Measurements from ENCODE around the gene TMEM259. TPM values are rescaled to one million over a fixed set of nuclear protein-coding genes. Genes with fewer than 3 reads are reported as not detected.

TMEM259 gene
- total and polyA plus RNA-seq, 2 of the 8 experiments (the other 6 are each of a cell fraction or from before 2014, with no cell fraction given), result 140 to 243 TPM

- TF ChIP-seq KDM5A (IDR thresholded peaks at IDR 0.05; ENCODE audit: low read length), result 0 out of 2 replicates have a peak, but pooled peaks have one; percentile 6
- peak; percentile 92 for TF ChIP-seq TAF7 (optimal IDR thresholded peaks at IDR 0.05; ENCODE audit: borderline replicate concordance, low read depth, low read length)
- TF ChIP-seq RAD21 (IDR thresholded peaks at IDR 0.05 in 1 of 2, conservative IDR thresholded peaks at IDR 0.05 in 1 of 2; ENCODE audit: low read depth in 2 of 2, low read length in 2 of 2), result peak in 1 of 2 experiments; percentile 8; a peak in 1 of 4 replicates
- TF ChIP-seq, protein P1, sequence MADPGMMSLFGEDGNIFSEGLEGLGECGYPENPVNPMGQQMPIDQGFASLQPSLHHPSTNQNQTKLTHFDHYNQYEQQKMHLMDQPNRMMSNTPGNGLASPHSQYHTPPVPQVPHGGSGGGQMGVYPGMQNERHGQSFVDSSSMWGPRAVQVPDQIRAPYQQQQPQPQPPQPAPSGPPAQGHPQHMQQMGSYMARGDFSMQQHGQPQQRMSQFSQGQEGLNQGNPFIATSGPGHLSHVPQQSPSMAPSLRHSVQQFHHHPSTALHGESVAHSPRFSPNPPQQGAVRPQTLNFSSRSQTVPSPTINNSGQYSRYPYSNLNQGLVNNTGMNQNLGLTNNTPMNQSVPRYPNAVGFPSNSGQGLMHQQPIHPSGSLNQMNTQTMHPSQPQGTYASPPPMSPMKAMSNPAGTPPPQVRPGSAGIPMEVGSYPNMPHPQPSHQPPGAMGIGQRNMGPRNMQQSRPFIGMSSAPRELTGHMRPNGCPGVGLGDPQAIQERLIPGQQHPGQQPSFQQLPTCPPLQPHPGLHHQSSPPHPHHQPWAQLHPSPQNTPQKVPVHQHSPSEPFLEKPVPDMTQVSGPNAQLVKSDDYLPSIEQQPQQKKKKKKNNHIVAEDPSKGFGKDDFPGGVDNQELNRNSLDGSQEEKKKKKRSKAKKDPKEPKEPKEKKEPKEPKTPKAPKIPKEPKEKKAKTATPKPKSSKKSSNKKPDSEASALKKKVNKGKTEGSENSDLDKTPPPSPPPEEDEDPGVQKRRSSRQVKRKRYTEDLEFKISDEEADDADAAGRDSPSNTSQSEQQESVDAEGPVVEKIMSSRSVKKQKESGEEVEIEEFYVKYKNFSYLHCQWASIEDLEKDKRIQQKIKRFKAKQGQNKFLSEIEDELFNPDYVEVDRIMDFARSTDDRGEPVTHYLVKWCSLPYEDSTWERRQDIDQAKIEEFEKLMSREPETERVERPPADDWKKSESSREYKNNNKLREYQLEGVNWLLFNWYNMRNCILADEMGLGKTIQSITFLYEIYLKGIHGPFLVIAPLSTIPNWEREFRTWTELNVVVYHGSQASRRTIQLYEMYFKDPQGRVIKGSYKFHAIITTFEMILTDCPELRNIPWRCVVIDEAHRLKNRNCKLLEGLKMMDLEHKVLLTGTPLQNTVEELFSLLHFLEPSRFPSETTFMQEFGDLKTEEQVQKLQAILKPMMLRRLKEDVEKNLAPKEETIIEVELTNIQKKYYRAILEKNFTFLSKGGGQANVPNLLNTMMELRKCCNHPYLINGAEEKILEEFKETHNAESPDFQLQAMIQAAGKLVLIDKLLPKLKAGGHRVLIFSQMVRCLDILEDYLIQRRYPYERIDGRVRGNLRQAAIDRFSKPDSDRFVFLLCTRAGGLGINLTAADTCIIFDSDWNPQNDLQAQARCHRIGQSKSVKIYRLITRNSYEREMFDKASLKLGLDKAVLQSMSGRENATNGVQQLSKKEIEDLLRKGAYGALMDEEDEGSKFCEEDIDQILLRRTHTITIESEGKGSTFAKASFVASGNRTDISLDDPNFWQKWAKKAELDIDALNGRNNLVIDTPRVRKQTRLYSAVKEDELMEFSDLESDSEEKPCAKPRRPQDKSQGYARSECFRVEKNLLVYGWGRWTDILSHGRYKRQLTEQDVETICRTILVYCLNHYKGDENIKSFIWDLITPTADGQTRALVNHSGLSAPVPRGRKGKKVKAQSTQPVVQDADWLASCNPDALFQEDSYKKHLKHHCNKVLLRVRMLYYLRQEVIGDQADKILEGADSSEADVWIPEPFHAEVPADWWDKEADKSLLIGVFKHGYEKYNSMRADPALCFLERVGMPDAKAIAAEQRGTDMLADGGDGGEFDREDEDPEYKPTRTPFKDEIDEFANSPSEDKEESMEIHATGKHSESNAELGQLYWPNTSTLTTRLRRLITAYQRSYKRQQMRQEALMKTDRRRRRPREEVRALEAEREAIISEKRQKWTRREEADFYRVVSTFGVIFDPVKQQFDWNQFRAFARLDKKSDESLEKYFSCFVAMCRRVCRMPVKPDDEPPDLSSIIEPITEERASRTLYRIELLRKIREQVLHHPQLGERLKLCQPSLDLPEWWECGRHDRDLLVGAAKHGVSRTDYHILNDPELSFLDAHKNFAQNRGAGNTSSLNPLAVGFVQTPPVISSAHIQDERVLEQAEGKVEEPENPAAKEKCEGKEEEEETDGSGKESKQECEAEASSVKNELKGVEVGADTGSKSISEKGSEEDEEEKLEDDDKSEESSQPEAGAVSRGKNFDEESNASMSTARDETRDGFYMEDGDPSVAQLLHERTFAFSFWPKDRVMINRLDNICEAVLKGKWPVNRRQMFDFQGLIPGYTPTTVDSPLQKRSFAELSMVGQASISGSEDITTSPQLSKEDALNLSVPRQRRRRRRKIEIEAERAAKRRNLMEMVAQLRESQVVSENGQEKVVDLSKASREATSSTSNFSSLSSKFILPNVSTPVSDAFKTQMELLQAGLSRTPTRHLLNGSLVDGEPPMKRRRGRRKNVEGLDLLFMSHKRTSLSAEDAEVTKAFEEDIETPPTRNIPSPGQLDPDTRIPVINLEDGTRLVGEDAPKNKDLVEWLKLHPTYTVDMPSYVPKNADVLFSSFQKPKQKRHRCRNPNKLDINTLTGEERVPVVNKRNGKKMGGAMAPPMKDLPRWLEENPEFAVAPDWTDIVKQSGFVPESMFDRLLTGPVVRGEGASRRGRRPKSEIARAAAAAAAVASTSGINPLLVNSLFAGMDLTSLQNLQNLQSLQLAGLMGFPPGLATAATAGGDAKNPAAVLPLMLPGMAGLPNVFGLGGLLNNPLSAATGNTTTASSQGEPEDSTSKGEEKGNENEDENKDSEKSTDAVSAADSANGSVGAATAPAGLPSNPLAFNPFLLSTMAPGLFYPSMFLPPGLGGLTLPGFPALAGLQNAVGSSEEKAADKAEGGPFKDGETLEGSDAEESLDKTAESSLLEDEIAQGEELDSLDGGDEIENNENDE (IDR thresholded peaks at IDR 0.05; ENCODE audit: insufficient replicate concordance, low read length), result no peak
- peak; percentile 66 for TF ChIP-seq SP2 (IDR thresholded peaks at IDR 0.05; ENCODE audit: low read length)
- peak in 1 of 2 experiments; percentile 75; a peak in 1 of 4 replicates for TF ChIP-seq HDAC2 (IDR thresholded peaks at IDR 0.05; ENCODE audit: borderline replicate concordance in 1 of 2, low read depth in 2 of 2, low read length in 2 of 2)
- no peak for TF ChIP-seq GABPA (IDR thresholded peaks at IDR 0.05; ENCODE audit: borderline replicate concordance, insufficient read depth, low read length)
- peak; percentile 97 for TF ChIP-seq YY1 (IDR thresholded peaks at IDR 0.05; ENCODE audit: low read depth, low read length)
- peak; percentile 97 for TF ChIP-seq TAF1 (IDR thresholded peaks at IDR 0.05; ENCODE audit: low read depth, low read length)
- TF ChIP-seq JUND (IDR thresholded peaks at IDR 0.05; ENCODE audit: low read length), result no peak
- TF ChIP-seq CREB1 (IDR thresholded peaks at IDR 0.05), result no peak; the same call in 1 of the 2 replicates
Observed at GRCh38 chr19:1020868-1021425, at the start of gene TMEM259 (continued).

All from H1 (cell line).